HG03457 (cell line): ENCODE measurements around the gene ZSCAN12.
A peak's percentile ranks its signal among the peaks of the same experiment; 100 is the strongest.

Experiments used
- ATAC-seq: cut with Tn5 transposase; IDR thresholded peaks from one replicate; pipeline ENCODE4 v1.9.1; 2021; ENCODE audit warnings: moderate number of reproducible peaks; ENCODE audit not compliant: unreplicated experiment

ZSCAN12 gene

DNA sequence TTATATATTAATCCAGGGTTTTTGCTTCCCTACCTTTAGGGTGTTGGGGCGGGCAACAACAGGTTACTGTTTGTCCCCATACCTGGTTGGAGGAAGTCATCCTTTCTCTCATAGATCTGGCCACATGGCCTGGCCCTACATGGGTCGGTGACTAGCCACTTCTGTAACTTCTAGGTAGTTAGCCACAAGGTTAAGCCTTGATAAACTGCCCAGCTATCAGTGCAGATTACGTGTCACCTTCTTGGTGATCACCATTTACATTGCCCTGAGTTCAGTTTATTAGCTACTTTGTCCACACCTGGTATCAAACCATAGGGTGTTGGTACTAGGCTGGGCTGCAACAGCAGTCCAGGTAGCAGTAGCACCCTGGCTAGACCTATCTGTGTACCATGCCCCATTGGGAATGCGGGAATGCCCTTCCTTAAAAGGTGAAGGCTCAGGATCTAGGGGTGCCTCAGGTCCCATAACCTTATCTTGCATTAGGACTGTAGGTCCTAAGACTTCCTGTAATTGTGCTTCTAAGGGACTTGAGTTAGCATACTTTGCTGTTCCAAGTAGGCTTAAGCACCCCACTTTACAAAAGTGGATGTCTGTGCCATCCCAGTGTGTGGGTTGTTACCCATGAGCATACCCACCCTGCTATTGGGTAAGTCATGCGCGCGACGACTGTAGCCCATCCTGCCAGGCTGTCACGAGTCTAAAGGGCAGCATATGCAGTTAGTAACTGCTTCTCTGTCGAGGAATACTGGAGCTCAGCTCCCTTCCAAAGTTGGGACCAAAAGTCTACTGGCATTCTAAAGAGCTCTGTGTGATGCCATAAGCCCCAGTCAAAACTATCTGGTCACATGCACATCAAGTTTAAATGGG lies 44.6 kb downstream of the ZSCAN12 start:
- ATAC-seq = no peak

DNA sequence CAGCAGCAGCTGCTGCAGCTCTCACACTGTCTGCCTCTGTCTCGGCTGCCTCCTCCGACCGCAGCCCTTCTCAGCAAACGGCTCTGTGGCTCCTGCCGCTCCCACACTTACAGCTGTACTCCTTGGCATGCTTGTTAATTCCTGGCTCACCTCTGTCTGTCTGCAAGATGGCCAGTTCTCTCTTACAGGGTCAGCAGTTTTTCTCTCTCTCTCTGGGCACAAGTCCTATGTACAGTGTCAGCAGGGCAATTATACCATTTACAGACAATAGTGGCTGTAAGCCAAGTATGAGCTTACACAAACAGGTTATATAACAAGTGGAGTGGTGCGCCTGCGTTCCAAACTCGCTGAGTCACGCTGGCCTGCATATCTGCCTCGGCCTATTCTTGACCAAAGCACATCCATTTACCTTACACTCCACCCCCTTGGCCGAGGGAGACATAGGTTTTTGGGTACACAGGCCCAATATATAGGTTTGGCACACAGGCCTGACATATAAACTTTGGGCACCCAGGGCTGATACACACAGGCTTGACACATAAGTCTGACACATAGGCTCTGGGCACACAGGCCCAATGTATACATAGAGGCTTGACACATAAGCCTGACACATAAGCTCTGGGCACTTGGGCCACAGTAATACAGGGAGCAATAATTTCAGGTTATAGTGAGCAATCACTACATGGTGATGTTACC lies 45.4 kb downstream of the ZSCAN12 start:
- ATAC-seq = no peak

- ATAC-seq = no peak
Observed at GRCh38 chr6:28353356-28353755, 46.2 kb downstream of the ZSCAN12 start.

DNA sequence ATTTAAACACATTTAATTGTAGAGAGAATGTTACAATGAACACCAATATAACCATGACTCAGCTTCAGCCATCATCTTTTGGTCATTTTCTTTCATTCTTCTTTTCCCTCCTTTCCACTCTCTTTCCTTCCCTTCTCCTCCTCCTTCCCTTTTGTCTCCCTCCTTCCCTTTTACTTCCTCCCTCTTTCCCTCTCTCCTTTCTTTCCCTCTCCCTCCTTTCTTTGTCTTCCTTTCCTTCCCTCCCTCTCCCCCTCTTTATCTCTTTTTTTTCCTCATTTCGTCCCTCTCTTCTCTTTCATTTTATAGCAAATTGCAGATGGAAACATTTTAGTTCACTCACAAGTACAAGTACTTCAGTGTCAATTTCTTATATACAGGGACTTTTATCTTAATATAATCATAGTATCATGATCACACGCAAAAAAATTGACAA lies 48.0 kb downstream of the ZSCAN12 start:
- no peak for ATAC-seq

GRCh38 chr6:28351087-28351486 lies 48.5 kb downstream of the ZSCAN12 start:
- no peak for ATAC-seq

GRCh38 chr6:28349892-28350737 lies 49.4 kb downstream of the ZSCAN12 start, which contains the start of gene ZKSCAN3:
Gene ZKSCAN3, plus strand, starts transcription at chr6:28349947. Its CDS starts 9,640 bp downstream, at chr6:28359587.
- ATAC-seq = peak; percentile 79

DNA sequence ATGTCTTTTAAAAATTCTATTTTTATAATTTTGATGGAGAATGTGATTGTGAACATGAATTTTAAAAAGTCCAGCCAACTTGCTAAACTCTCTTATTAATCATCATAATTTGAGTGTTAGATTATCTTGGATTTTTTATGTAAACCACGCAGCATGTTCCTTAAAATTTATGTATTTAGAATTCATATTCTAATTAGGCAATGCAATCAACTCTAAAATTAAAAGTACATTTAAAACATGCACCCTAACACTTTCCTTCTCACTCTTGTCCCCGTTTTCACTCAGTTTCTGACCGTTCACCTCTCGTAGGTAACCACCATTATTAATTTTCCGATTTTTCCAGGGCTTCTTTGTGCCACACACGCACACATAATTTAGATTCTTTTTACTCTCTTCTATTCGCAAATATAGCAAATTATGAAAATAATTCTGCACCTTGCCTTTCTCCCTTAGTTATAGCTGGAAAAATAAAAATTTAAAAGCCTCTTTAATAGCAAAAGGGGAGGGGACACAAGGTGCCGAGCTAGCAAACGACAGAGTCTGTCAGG lies 50.1 kb downstream of the ZSCAN12 start:
- no peak for ATAC-seq

DNA sequence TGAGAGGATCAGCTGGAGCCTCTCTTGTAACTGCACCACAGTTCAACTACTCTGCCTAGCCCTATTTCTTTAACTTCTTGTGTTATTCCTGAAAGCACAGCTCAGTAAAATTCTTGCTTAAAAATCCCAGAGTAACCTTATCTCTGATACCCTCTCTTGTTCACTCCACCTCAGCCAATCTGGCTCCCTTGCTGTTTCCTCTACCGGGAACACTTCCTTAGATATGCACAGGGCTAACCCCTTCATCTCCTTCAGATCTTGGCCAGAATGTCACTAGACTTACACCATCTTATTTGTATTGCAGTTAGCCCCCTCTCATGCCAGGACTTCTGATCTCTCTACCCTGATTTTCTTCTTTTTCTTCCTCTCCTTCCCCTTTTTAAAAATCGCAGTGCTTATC lies 52.4 kb downstream of the ZSCAN12 start:
- no peak for ATAC-seq

GRCh38 chr6:28345201-28345600 lies 54.3 kb downstream of the ZSCAN12 start:
- ATAC-seq = no peak

GRCh38 chr6:28343898-28344677 lies 55.5 kb downstream of the ZSCAN12 start:
- no peak for ATAC-seq

GRCh38 chr6:28340310-28341095 lies 59.0 kb downstream of the ZSCAN12 start:
- ATAC-seq = no peak

DNA sequence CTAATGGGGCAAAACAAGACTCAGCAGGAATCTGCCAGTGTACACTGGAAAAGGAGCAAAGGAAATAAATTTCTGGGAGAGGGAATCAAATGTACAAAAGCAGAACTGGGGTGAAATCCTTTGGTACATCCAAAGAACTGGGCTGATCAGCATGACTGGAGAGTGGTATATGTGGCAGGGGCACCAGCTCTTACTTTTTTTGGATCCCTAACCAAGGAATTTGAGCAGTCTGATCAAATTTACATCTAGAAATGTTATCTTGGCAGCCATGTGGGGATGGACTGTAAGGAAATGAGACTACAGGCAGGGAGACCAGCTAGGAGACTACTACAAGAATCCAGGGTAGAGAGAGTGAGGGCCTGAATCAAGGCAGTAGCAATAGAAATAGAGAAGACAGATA lies 62.4 kb downstream of the ZSCAN12 start:
- no peak for ATAC-seq

- peak; percentile 28 for ATAC-seq
Observed at GRCh38 chr6:28336284-28337120, 63.0 kb downstream of the ZSCAN12 start.

DNA sequence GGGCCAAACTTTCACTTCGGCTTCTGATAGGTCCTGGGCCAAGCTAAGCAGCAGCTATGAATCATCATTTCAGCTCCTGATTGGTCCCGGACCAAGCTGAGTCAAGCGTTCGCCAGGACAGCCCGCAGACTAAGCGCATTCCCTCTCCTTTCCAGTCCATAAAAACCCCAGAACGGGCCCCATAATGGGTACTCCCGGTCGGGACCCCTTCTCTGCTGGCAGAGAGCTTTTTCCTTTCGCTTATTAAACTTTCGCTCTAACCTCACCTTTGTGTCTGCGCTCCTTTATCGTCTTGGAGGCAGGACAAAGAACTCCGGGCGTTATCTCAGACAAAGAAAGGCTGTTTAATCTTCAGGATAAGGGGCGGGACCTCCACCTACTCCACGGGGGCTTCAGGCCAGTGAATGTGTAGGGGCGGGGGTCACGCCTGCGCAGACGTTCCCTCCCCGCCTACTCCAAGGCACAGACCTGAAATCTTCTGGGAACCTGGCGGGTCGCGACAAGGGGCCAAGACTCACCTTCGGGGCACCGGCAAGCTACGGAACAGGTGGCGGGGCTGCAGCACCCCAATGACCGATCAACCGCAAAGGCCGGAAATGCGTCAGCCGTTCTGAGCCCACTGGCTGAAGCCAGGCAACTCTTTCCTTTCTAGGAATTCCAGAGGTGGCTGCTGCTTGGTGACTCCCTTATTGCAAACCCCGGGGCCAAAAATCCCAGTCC lies 63.8 kb downstream of the ZSCAN12 start, which contains the start of gene ZSCAN31:
Gene ZSCAN31, minus strand, starts transcription at position 585 of the 720 bp plus-strand sequence. CDS start 6,465 bp downstream, outside the sequence.
- peak; percentile 70 for ATAC-seq

DNA sequence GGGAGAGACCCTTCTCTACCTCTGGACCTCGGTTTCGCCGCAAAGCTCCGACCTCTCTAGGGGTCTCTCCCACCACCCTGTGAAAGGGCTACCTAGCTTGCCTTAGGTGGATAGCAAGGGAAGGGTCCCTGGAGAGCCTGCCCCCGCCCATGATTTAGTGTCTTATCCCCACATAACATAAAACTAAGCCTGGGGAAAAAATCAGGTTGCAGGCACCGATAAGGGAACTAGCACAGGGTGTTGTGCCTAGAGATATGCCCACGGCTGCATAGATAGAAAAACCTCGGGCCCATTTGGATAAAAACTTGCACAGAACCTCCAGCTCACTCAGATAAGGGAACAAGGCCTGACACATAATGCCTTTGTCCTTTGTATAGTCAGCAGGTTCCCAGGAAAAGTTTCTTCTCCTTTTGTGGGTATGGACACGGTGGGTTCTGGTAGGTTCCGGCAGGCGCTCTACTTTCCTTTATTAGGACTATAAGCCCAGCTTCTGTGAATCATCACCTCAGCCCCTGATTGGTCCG lies 64.4 kb downstream of the ZSCAN12 start:
- ATAC-seq = no peak

GRCh38 chr6:28334286-28335039 lies 65.1 kb downstream of the ZSCAN12 start:
- no peak for ATAC-seq

DNA sequence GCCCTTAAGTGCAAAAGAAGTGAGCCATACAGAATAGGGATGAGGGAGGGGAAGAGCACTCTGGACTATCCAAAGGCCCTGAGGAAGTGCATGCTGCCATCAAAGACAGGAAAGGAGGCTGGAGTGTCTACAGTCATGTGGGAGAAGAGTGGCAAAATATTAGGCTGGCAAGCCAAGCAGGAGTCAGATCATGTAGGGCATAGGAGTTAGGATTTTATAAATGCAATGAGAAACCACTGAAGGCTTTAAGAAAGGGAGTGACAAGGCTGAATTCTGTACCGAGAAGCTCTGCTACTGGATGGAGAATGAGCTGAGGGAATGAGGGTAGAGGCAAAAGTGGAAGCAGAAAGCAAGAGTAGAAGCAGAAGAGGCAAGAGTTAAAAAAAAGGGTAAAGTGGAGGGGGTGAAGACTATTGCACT lies 65.9 kb downstream of the ZSCAN12 start:
- no peak for ATAC-seq
